ENCODE measurements around the gene NMU.

- TF ChIP-seq CTCF (conservative IDR thresholded peaks at IDR 0.05; ENCODE audit: low read depth, low read length), result no peak
- TF ChIP-seq EZH2 (IDR thresholded peaks at IDR 0.05; ENCODE audit: low read length, unreplicated experiment), result no peak
Measured at GRCh38 chr4:55610381-55610780, 25.7 kb downstream of the NMU start.
